Stimulated activated CD4-positive, alpha-beta T cell treated with anti-CD3 and anti-CD28 coated beads, Interleukin-12 subunit alpha, Interleukin-12 subunit beta, amount 100 ng/mL, for 48 hours (primary cell): ENCODE results near the gene ACCSL.

ENCODE experiments used
- DNase-seq, 3 donors: peaks; one replicate each; pipeline ENCODE4 v3.0.0-alpha.2; 2020; ENCODE audit warnings: low read depth in 2 of 3, low spot score in 1 of 3

Gene ACCSL

DNA sequence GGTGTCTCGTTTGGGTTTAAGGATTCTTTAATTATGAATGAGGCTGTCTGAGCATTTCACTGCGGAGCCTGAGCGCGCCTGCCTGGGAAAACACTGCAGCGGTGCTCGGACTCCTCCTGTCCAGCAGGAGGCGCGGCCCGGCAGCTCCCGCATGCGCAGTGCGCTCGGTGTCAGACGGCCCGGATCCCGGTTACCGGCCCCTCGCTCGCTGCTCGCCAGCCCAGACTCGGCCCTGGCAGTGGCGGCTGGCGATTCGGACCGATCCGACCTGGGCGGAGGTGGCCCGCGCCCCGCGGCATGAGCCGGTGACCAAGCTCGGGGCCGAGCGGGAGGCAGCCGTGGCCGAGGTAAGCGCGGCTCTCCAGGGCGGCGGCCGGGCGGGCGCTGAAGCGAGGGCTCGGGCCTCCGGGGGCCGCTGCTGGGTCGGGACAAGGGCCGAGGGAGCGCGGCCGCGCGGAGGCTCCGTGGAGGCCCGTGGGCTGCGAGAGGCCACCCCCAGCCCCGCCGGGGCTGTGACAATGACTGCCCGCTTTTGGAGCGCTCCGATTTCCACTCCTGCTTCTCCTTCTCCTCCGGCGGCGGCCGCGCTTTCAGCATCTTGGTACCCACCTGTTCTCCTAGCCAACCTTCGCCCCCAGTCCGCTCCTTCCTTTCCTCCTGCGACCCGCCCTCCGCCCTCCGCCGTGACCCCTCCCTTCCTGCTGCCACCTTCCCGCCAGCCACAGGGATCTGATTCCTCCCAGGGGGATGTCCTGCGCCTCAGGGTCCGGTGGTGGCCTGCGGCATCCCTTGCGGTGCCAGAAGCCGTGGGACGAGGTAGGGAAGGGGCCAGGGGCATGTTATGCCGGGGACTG lies 48.0 kb downstream of the ACCSL start, which contains the start of gene EXT2:
Gene EXT2 (plus strand): TSS at position 173 of the 854 bp plus-strand sequence. CDS start 12,035 bp downstream, outside the sequence.
- peak; percentile 72 to 82 (median 74) for DNase-seq

DNA sequence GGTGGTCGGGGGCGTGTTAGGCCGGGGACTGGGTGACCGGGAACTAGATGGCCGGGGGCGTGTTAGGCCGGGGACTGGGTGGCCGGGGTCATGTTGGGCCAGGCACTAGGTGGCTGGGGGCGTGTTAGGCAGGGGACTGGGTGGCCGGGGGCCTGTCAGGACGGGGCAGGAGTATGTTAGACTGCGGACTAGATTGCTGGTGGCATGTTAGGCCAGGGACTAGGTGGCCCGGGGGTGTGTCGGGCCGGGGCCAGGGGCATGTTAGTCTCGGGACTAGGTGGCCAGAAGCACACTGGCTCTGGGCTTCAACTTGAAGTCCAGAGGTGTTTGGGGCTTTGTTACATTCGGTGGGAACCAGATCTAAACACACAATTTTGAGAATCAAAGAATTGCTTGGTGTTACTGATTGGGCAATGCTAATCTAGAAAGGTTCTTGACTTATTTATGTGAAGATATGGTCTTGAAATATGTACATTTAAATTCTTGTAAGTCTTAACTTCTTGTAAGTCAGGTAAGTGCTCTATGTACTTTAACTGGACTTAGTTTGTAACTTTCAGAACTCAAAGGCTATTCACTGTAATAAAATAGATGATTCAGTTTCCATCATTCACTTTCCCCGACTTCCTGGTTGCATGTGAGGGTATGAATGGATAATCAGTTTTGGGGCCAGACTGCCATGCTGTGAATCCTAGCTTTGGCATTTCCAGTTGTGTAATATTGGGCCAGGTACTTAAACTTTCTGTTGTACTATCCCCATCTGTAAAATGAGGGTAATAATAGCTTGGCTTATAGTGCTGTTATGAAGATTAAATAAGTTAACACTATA lies 48.8 kb downstream of the ACCSL start:
- no peak for DNase-seq

DNA sequence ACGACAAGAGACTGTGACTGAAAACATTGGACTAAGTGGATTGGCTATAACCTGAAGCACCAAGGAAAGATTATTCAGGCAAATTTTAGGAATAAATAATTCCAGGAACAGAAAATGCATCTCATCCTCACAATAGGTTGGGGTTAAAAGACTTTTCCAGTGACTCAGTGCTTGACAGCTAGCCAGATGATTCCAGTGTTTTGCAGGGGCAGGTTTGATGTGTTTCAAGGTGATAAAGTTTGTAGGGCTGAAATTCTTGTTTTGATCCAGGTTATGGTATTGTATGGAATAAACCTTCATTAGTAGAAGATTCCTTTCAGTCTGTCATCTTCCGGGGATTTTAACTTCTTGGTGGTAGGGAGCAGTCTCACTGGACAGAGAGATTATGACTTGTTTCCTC lies 50.0 kb downstream of the ACCSL start:
- no peak for DNase-seq

DNA sequence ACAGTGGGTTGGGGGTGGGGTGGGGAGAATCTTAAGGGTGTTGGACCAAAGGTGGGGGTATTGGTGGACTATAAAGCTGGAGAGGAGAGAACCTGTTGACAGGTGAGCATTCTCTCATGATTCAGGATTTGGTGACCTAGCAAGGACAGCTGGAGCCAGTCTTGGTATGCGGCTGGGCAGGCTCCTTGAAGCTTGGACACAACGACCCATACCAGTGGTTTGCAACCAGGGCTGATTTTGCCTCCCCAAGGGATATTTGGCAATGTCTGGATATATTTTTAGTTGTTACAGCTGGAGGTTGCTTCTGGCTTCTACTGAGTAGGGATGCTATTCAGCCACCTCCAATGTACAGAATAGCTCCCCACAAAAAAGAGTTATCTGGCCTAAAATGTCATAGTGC lies 53.3 kb downstream of the ACCSL start:
- DNase-seq: no peak

DNA sequence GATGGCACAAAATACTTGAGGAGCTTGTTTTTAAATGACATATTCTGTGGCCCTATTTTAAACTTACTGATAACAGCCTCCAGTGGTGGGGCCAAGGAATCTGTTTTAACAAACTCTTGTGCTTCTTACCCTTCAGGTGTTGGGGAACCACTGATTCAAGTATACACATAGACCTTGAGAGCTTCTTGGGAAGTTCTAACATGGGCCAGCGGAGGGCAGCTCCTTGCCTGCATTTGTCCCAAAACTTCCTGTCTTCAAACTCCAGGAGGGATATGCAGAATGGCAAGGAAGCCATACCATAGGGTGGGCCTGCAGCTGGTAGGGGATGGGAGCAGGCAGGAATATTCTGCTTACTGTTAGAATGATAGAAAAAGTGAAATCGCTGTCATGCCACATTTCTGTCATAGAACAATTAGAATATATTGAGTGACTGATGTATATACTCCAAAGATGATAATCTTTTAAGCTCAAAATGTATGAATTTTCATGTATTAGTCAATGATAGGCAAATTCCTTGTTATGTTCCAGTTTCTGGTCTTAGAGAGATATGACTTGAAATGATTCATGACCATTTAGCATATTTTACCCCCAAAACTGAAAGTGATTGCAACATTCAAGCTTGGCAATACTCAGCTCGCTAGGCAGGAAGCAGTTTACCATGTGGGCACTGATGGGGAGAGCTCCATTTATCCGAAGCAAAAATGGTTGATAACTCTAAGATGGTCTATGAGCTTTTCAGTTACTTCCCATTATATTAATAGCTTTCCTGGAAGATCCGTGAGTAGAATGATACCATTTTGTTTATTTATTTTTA lies 56.9 kb downstream of the ACCSL start:
- DNase-seq: no peak

DNA sequence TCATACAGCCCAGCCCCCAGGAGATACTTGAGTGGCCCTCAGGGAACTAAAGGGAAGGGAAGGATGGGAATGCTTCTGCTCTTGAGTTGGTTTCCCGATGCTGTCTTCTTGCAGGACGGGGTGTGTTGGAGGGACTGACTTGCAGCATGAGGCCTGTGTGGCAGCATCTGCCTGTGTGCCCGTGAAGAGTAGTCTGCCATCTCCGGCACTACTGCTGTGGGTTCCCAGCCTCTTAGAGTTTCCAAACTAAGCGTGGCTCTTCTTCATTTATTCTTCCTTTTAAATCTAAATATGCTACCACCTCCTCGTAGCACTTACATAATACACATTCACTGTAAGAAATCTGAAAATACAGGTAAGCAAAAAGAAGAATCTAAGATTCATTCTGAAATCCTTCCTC lies 60.5 kb downstream of the ACCSL start:
- no peak for DNase-seq
